PC-3 (cell line): ENCODE data around the gene ERBB2. TPM values are rescaled to one million over a fixed set of nuclear protein-coding genes. Genes with fewer than 3 reads are reported as not detected.

Experiments
- ATAC-seq: fragments of 200-7000 bp; cut with Tn5 transposase; 2 replicates; pipeline ENCODE4 v1.9.1; 2020; ENCODE audit warnings: mild to moderate bottlenecking, moderate library complexity
- BruUV-seq: library from RNA; stranded (reverse); fragments of 400-500 nt; replicated peaks from 2 replicates; lab custom pipeline; 2021; lab: Mats Ljungman, UMichigan
- CTCF ChIA-PET: fragments of 300-600 bp; sonication (Branson Sonifier 250); formaldehyde crosslinking; loops from one replicate; lab custom pipeline; 2022; ENCODE audit warnings: antibody characterized with exemption; lab: Charles Lee
- POLR2A ChIA-PET: fragments of 300-600 bp; sonication (Branson Sonifier 250); formaldehyde crosslinking; loops from one replicate; lab custom pipeline; 2022; ENCODE audit warnings: antibody characterized with exemption; ENCODE audit not compliant: unreplicated experiment; lab: Charles Lee
- DNase-seq: peaks from one replicate; pipeline ENCODE4 v3.0.0-alpha.2; 2015
- H2AFZ ChIP-seq: fragments of 300-600 bp; sonication (generic); 2 replicates; pipeline ENCODE4 v1.6.0; 2016; ENCODE audit warnings: antibody characterized with exemption, low read length
- H3F3A ChIP-seq: fragments of 300-600 bp; sonication (generic); one replicate; pipeline ENCODE4 v1.6.0; 2017; ENCODE audit warnings: antibody characterized with exemption, low read length, control low read depth, mild to moderate bottlenecking; ENCODE audit not compliant: unreplicated experiment
- H3K27ac ChIP-seq: fragments of 300-600 bp; sonication (generic); 2 replicates; pipeline ENCODE4 v1.5.1; 2016; ENCODE audit warnings: mild to moderate bottlenecking, low read length
- H3K27me3 ChIP-seq: fragments of 300-600 bp; sonication (generic); 2 replicates; pipeline ENCODE4 v1.6.1; 2016; ENCODE audit warnings: low read length, mixed read lengths
- H3K36me3 ChIP-seq: fragments of 300-600 bp; sonication (generic); 2 replicates; pipeline ENCODE4 v1.6.1; 2016; ENCODE audit warnings: low read depth, mixed run types, low read length, mixed read lengths
- H3K4me1 ChIP-seq: fragments of 300-600 bp; sonication (generic); 2 replicates; pipeline ENCODE4 v1.5.1; 2016; ENCODE audit warnings: low read length; ENCODE audit not compliant: insufficient read depth
- H3K4me2 ChIP-seq: fragments of 300-600 bp; sonication (generic); 2 replicates; pipeline ENCODE4 v1.6.0; 2016; ENCODE audit warnings: low read length
- H3K4me3 ChIP-seq: fragments of 300-600 bp; sonication (generic); 2 replicates; pipeline ENCODE4 v1.5.1; 2016; ENCODE audit warnings: mild to moderate bottlenecking, low read length, mixed read lengths
- H3K79me2 ChIP-seq: fragments of 300-600 bp; sonication (generic); 2 replicates; pipeline ENCODE4 v1.6.1; 2017; ENCODE audit warnings: low read length, mixed read lengths
- H3K9ac ChIP-seq: fragments of 300-600 bp; sonication (generic); 2 replicates; pipeline ENCODE4 v1.6.0; 2016; ENCODE audit warnings: mild to moderate bottlenecking, low read length
- H3K9me2 ChIP-seq: fragments of 300-600 bp; sonication (generic); replicated peaks from 2 replicates; pipeline ENCODE4 v1.6.1; 2016; ENCODE audit warnings: mixed run types, low read length, mixed read lengths
- H3K9me3 ChIP-seq: fragments of 300-600 bp; sonication (generic); 2 replicates; pipeline ENCODE4 v1.6.1; 2016; ENCODE audit warnings: low read length, mixed read lengths
- H4K20me1 ChIP-seq: fragments of 300-600 bp; sonication (generic); 2 replicates; pipeline ENCODE4 v1.6.1; 2016; ENCODE audit warnings: low read length, mixed read lengths
- EZH2 ChIP-seq: fragments of 300-600 bp; sonication (generic); IDR thresholded peaks from one replicate; pipeline ENCODE4 v1.6.1; 2017; ENCODE audit warnings: antibody characterized with exemption, mild to moderate bottlenecking, low read length; ENCODE audit not compliant: unreplicated experiment
- EZH2phosphoT487 ChIP-seq: fragments of 300-600 bp; sonication (generic); IDR thresholded peaks from 2 replicates; pipeline ENCODE4 v1.6.1; 2018; ENCODE audit warnings: mild to moderate bottlenecking, antibody characterized with exemption, low read length, borderline replicate concordance
- intact Hi-C: fragments of 100-400 bp; cut with micrococcal nuclease; formaldehyde crosslinking; loops from 2 replicates; pipeline ENCODE4 v1.9.0; 2023
- total RNA-seq: library from RNA; depleted of rRNA; stranded (reverse); fragments of >200 nt; gene quantifications from 2 replicates; pipeline ENCODE4 v1.2.3, GENCODE V29; 2014
- TF ChIP-seq, protein P1 (sequence below): fragments of 300-600 bp; sonication (generic); conservative IDR thresholded peaks from 2 replicates; pipeline ENCODE4 v1.5.1; 2017; ENCODE audit warnings: antibody characterized with exemption, low read depth, mild to moderate bottlenecking, low read length

The ERBB2 gene
- total RNA-seq, 1 experiment from 2014 or later, result 36.2 TPM

DNA sequence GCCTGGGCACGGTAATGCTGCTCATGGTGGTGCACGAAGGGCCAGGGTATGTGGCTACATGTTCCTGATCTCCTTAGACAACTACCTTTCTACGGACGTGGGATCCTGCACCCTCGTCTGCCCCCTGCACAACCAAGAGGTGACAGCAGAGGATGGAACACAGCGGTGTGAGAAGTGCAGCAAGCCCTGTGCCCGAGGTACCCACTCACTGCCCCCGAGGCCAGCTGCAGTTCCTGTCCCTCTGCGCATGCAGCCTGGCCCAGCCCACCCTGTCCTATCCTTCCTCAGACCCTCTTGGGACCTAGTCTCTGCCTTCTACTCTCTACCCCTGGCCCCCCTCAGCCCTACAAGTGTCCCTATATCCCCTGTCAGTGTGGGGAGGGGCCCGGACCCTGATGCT, 12.0 kb downstream of the ERBB2 start:
- H3K9ac ChIP-seq, result no peak overlapping the region
- no peak overlapping the region for H3K4me2 ChIP-seq
- peaks cover 6% of the 10 kb centered on the region for H3K4me1 ChIP-seq
- no peaks in the 10 kb centered on the region for H4K20me1 ChIP-seq
- intact Hi-C loops, result no loop called here
- TF ChIP-seq EZH2 (no peak), EZH2phosphoT487 (no peak)
- TF ChIP-seq, protein P1, sequence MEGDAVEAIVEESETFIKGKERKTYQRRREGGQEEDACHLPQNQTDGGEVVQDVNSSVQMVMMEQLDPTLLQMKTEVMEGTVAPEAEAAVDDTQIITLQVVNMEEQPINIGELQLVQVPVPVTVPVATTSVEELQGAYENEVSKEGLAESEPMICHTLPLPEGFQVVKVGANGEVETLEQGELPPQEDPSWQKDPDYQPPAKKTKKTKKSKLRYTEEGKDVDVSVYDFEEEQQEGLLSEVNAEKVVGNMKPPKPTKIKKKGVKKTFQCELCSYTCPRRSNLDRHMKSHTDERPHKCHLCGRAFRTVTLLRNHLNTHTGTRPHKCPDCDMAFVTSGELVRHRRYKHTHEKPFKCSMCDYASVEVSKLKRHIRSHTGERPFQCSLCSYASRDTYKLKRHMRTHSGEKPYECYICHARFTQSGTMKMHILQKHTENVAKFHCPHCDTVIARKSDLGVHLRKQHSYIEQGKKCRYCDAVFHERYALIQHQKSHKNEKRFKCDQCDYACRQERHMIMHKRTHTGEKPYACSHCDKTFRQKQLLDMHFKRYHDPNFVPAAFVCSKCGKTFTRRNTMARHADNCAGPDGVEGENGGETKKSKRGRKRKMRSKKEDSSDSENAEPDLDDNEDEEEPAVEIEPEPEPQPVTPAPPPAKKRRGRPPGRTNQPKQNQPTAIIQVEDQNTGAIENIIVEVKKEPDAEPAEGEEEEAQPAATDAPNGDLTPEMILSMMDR, result no peak
- H2AFZ ChIP-seq, result no peak overlapping the region
- ChIA-PET POLR2A (no interaction called here), CTCF (no interaction called here)
- H3K27me3 ChIP-seq, result no peaks in the 10 kb centered on the region
- no peak for DNase-seq
- H3F3A ChIP-seq, result no peaks in the 10 kb centered on the region
- H3K79me2 ChIP-seq, result peaks cover 7% of the 10 kb centered on the region
- no peaks in the 10 kb centered on the region for H3K9me2 ChIP-seq
- no peak overlapping the region for H3K27ac ChIP-seq
- no peak for ATAC-seq
- H3K9me3 ChIP-seq, result no peaks in the 10 kb centered on the region
- peaks cover 4% of the 10 kb centered on the region; the same call in 1 of the 2 replicates for H3K36me3 ChIP-seq
- no peak overlapping the region for H3K4me3 ChIP-seq
- BruUV-seq, result no TSS peak

GRCh38 chr17:39714234-39714633, 14.4 kb downstream of the ERBB2 start:
- CTCF ChIA-PET, result no interaction called here
- Histone ChIP-seq H3F3A (no peaks in the 10 kb centered on the region), H3K4me3 (no peak overlapping the region), H3K9ac (no peak overlapping the region), H3K36me3 (no peaks in the 10 kb centered on the region), H3K27ac (no peak overlapping the region), H3K27me3 (no peaks in the 10 kb centered on the region), H3K9me3 (no peaks in the 10 kb centered on the region), H4K20me1 (no peaks in the 10 kb centered on the region), H3K4me1 (no peaks in the 10 kb centered on the region), H3K9me2 (no peaks in the 10 kb centered on the region), H3K4me2 (no peak overlapping the region), H2AFZ (no peak overlapping the region), H3K79me2 (no peaks in the 10 kb centered on the region)
- no peak for DNase-seq
- TF ChIP-seq EZH2 (no peak), EZH2phosphoT487 (no peak)
- TF ChIP-seq, protein P1, result no peak
- BruUV-seq, result no TSS peak
- no peak for ATAC-seq
- POLR2A ChIA-PET, result no interaction called here
- intact Hi-C loops, result no loop called here

- CTCF ChIA-PET, result no interaction called here
- Histone ChIP-seq H3K4me1 (no peaks in the 10 kb centered on the region), H3K79me2 (no peaks in the 10 kb centered on the region), H4K20me1 (no peaks in the 10 kb centered on the region), H3K4me2 (no peak overlapping the region), H3K9ac (no peak overlapping the region), H3K36me3 (no peaks in the 10 kb centered on the region), H2AFZ (no peak overlapping the region), H3K27me3 (no peaks in the 10 kb centered on the region), H3K4me3 (no peak overlapping the region), H3K9me2 (no peaks in the 10 kb centered on the region), H3F3A (no peaks in the 10 kb centered on the region), H3K27ac (no peak overlapping the region), H3K9me3 (no peaks in the 10 kb centered on the region)
- POLR2A ChIA-PET, result no interaction called here
- TF ChIP-seq, protein P1, result no peak
- TF ChIP-seq EZH2phosphoT487, result no peak
- no peak for TF ChIP-seq EZH2
- DNase-seq, result no peak
- intact Hi-C loops, result no loop called here
- ATAC-seq, result no peak
- BruUV-seq, result no TSS peak
These were observed 15.7 kb downstream of the ERBB2 start for GRCh38 chr17:39715375-39716072.
